HepG2 (cell line): ENCODE data around the gene DAGLB. TPM values are rescaled to one million over a fixed set of nuclear protein-coding genes. Genes with fewer than 3 reads are reported as not detected.

Source experiments
- AGO1 ChIP-seq: fragments of 200-400 bp; formaldehyde crosslinking; IDR thresholded peaks from 2 replicates; pipeline ENCODE4 v1.6.1; 2017; ENCODE audit warnings: mild to moderate bottlenecking, low read depth, low read length, moderate library complexity; ENCODE audit not compliant: poor library complexity, severe bottlenecking
- ARNT2 ChIP-seq: sonication (generic); formaldehyde crosslinking; IDR thresholded peaks from 2 replicates; pipeline ENCODE4 v1.8.0; 2022; ENCODE audit warnings: mild to moderate bottlenecking, low read depth, missing genetic modification reagents, moderate library complexity
- CREB3 ChIP-seq: sonication (generic); formaldehyde crosslinking; IDR thresholded peaks from 2 replicates; pipeline ENCODE4 v1.5.0; 2020; ENCODE audit warnings: missing genetic modification reagents
- DDIT3 ChIP-seq: sonication (generic); formaldehyde crosslinking; IDR thresholded peaks from 2 replicates; pipeline ENCODE4 v1.4.0; 2020; ENCODE audit warnings: mild to moderate bottlenecking, missing genetic modification reagents
- ELF3 ChIP-seq: IDR thresholded peaks from 2 replicates; pipeline ENCODE4 v1.6.1; 2016; ENCODE audit warnings: missing genetic modification reagents, missing compliant biosample characterization
- EZH2 ChIP-seq: conservative IDR thresholded peaks from 2 replicates; pipeline ENCODE4 v1.6.1; 2012; ENCODE audit warnings: mild to moderate bottlenecking, low read depth, low read length, moderate library complexity
- FOSL2 ChIP-seq: sonication (generic); formaldehyde crosslinking; IDR thresholded peaks from 2 replicates; pipeline ENCODE4 v1.4.0; 2020; ENCODE audit warnings: missing genetic modification reagents
- HNRNPL ChIP-seq: fragments of 200-400 bp; formaldehyde crosslinking; IDR thresholded peaks from 2 replicates; pipeline ENCODE4 v1.6.1; 2017; ENCODE audit warnings: mild to moderate bottlenecking, low read depth, low read length
- KDM1A ChIP-seq: IDR thresholded peaks from 2 replicates; pipeline ENCODE4 v1.6.1; 2016; ENCODE audit warnings: missing compliant biosample characterization
- MEIS1 ChIP-seq: sonication (generic); formaldehyde crosslinking; IDR thresholded peaks from 2 replicates; pipeline ENCODE4 v1.9.0; 2021; ENCODE audit warnings: mild to moderate bottlenecking, missing genetic modification reagents, moderate library complexity, borderline replicate concordance
- MXI1 ChIP-seq: IDR thresholded peaks from 3 replicates; pipeline ENCODE4 v1.6.1; 2012; ENCODE audit warnings: low read depth, low read length, inconsistent platforms, borderline replicate concordance
- NFYC ChIP-seq: IDR thresholded peaks from 2 replicates; pipeline ENCODE4 v1.6.1; 2016; ENCODE audit warnings: missing genetic modification reagents, missing compliant biosample characterization
- SP4 ChIP-seq: sonication (generic); formaldehyde crosslinking; IDR thresholded peaks from 2 replicates; pipeline ENCODE4 v1.8.1; 2023; ENCODE audit warnings: mild to moderate bottlenecking, missing genetic modification reagents
- ZBED4 ChIP-seq: sonication (generic); formaldehyde crosslinking; IDR thresholded peaks from 2 replicates; pipeline ENCODE4 v1.4.0; 2020; ENCODE audit warnings: missing genetic modification reagents, borderline replicate concordance
- ZNF121 ChIP-seq: sonication (generic); formaldehyde crosslinking; IDR thresholded peaks from 2 replicates; pipeline ENCODE4 v1.5.0; 2020; ENCODE audit warnings: mild to moderate bottlenecking, missing genetic modification reagents
- ZNF3 ChIP-seq: IDR thresholded peaks from 2 replicates; pipeline ENCODE4 v1.7.0; 2017; ENCODE audit warnings: inconsistent platforms
- ZNF317 ChIP-seq: sonication (generic); formaldehyde crosslinking; IDR thresholded peaks from 2 replicates; pipeline ENCODE4 v1.5.0; 2020; ENCODE audit warnings: mild to moderate bottlenecking, missing genetic modification reagents
- ZNF550 ChIP-seq: sonication (generic); formaldehyde crosslinking; IDR thresholded peaks from 2 replicates; pipeline ENCODE4 v1.4.0; 2020; ENCODE audit warnings: mild to moderate bottlenecking, missing genetic modification reagents, borderline replicate concordance
- polyA plus RNA-seq, 8 experiments: library from polyadenylated mRNA; depleted of rRNA in 3 of 8; stranded (reverse) in 7 of 8; unstranded in 1 of 8; fragments of >200 nt; fragmentation: Illumina TruSeq in 4 of 8; extraction: Trizol in 4 of 8; gene quantifications; 2 replicates each; pipeline versions ENCODE4 v1.2.1 to v1.2.3, GENCODE V29; 2011 to 2016; ENCODE audit warnings: low read depth in 4 of 8, missing spikeins in 1 of 8, mixed read lengths in 1 of 8; ENCODE audit not compliant: insufficient read depth in 1 of 8
- total RNA-seq, 5 experiments: library from RNA; depleted of rRNA; stranded (reverse); fragments of >200 nt; fragmentation: Illumina TruSeq; extraction: Trizol; gene quantifications; 2 replicates each; pipeline ENCODE4 v1.2.3, GENCODE V29; 2016; ENCODE audit warnings: low read depth in 1 of 5

DAGLB gene
- total and polyA plus RNA-seq, 2 of the 13 experiments (the other 11 are each of a cell fraction or from before 2014, with no cell fraction given): 7.9 to 9.8 TPM

- TF ChIP-seq CREB3 (no peak), ZNF121 (CRISPR knock-in tag) (peak; percentile 87), NFYC (no peak), HNRNPL (no peak), EZH2 (no peak), DDIT3 (CRISPR knock-in tag) (no peak), AGO1 (no peak), ARNT2 (CRISPR knock-in tag) (no peak), KDM1A (0 out of 2 replicates have a peak, but pooled peaks have one; percentile 63), FOSL2 (CRISPR knock-in tag) (peak; percentile 81), ZNF550 (no peak), SP4 (CRISPR knock-in tag) (no peak), ELF3 (no peak), ZNF3 (CRISPR knock-in tag) (no peak), ZNF317 (CRISPR knock-in tag) (no peak), MXI1 (peak; percentile 13; the same call in 1 of the 3 replicates), MEIS1 (CRISPR knock-in tag) (no peak), ZBED4 (no peak)
- TF ChIP-seq, all 625 proteins: peak for 33
Observed at GRCh38 chr7:6446838-6447580, 745 bp downstream of the DAGLB start (continued).
